MM.1S (cell line): ENCODE data around the gene CYP19A1.

Source experiments
- DNase-seq: peaks from one replicate; pipeline ENCODE4 v3.0.0-alpha.2; 2015
- H2AFZ ChIP-seq: fragments of 300-600 bp; sonication (generic); 2 replicates; pipeline ENCODE4 v1.6.0; 2016; ENCODE audit warnings: antibody characterized with exemption, low read length
- H3F3A ChIP-seq: fragments of 300-600 bp; sonication (generic); 2 replicates; pipeline ENCODE4 v1.6.1; 2016; ENCODE audit warnings: mild to moderate bottlenecking, antibody characterized with exemption, low read length, moderate library complexity, mixed read lengths; ENCODE audit not compliant: insufficient read depth
- H3K27ac ChIP-seq: fragments of 300-600 bp; sonication (generic); 2 replicates; pipeline ENCODE4 v1.5.1; 2016; ENCODE audit warnings: mild to moderate bottlenecking, low read length
- H3K27me3 ChIP-seq: fragments of 300-600 bp; sonication (generic); replicated peaks from 2 replicates; pipeline ENCODE4 v1.6.0; 2016; ENCODE audit warnings: low read length; ENCODE audit not compliant: insufficient read depth
- H3K36me3 ChIP-seq: fragments of 300-600 bp; sonication (generic); replicated peaks from 2 replicates; pipeline ENCODE4 v1.6.1; 2016; ENCODE audit warnings: mild to moderate bottlenecking, low read length, mixed read lengths; ENCODE audit not compliant: insufficient read depth
- H3K4me1 ChIP-seq: fragments of 300-600 bp; sonication (generic); 2 replicates; pipeline ENCODE4 v1.6.1; 2016; ENCODE audit warnings: low read length, mixed read lengths
- H3K4me2 ChIP-seq: fragments of 300-600 bp; sonication (generic); 2 replicates; pipeline ENCODE4 v1.6.0; 2016; ENCODE audit warnings: low read depth, low read length
- H3K4me3 ChIP-seq: fragments of 300-600 bp; sonication (generic); 2 replicates; pipeline ENCODE4 v1.5.1; 2016; ENCODE audit warnings: low read length, mixed read lengths
- H3K79me2 ChIP-seq: fragments of 300-600 bp; sonication (generic); 2 replicates; pipeline ENCODE4 v1.6.1; 2016; ENCODE audit warnings: mixed run types, low read length, mixed read lengths
- H3K9ac ChIP-seq: fragments of 300-600 bp; sonication (generic); 2 replicates; pipeline ENCODE4 v1.6.1; 2016; ENCODE audit warnings: low read length, mixed read lengths
- H3K9me2 ChIP-seq: fragments of 300-600 bp; sonication (generic); replicated peaks from 2 replicates; pipeline ENCODE4 v1.6.1; 2016; ENCODE audit warnings: mild to moderate bottlenecking, low read length, mixed read lengths; ENCODE audit not compliant: insufficient read depth
- H3K9me3 ChIP-seq: fragments of 300-600 bp; sonication (generic); replicated peaks from 2 replicates; pipeline ENCODE4 v1.6.1; 2016; ENCODE audit warnings: mild to moderate bottlenecking, low read length, mixed read lengths; ENCODE audit not compliant: insufficient read depth
- H4K20me1 ChIP-seq: fragments of 300-600 bp; sonication (generic); 2 replicates; pipeline ENCODE4 v1.6.1; 2016; ENCODE audit warnings: mild to moderate bottlenecking, low read length, moderate library complexity, mixed read lengths; ENCODE audit not compliant: insufficient read depth
- CTCF ChIP-seq: fragments of 300-600 bp; sonication (generic); IDR thresholded peaks from 2 replicates; pipeline ENCODE4 v1.5.1; 2016; ENCODE audit warnings: antibody characterized with exemption, low read length, mixed read lengths
- EZH2 ChIP-seq: fragments of 300-600 bp; sonication (generic); optimal IDR thresholded peaks from 2 replicates; pipeline ENCODE3; 2017; ENCODE audit warnings: low read depth, mild to moderate bottlenecking, antibody characterized with exemption, low read length, mixed read lengths
- EZH2phosphoT487 ChIP-seq: fragments of 300-600 bp; sonication (generic); IDR thresholded peaks from 2 replicates; pipeline ENCODE4 v1.6.1; 2018; ENCODE audit warnings: antibody characterized with exemption, low read length

The CYP19A1 gene

GRCh38 chr15:51307325-51307724 is 31.1 kb downstream of the CYP19A1 start:
- TF ChIP-seq EZH2phosphoT487 (no peak), EZH2 (no peak), CTCF (no peak)
- H2AFZ ChIP-seq, result no peak overlapping the region
- H3K9ac ChIP-seq, result no peak overlapping the region
- H3K4me2 ChIP-seq, result no peak overlapping the region
- H3K27me3 ChIP-seq, result no peaks in the 10 kb centered on the region
- no peaks in the 10 kb centered on the region for H3F3A ChIP-seq
- H3K27ac ChIP-seq, result no peak overlapping the region
- no peaks in the 10 kb centered on the region for H3K79me2 ChIP-seq
- H4K20me1 ChIP-seq, result no peaks in the 10 kb centered on the region
- peaks cover 7% of the 10 kb centered on the region; the same call in 1 of the 2 replicates for H3K4me1 ChIP-seq
- no peaks in the 10 kb centered on the region for H3K36me3 ChIP-seq
- H3K4me3 ChIP-seq, result no peak overlapping the region
- DNase-seq, result no peak
- H3K9me2 ChIP-seq, result no peaks in the 10 kb centered on the region
- H3K9me3 ChIP-seq, result no peaks in the 10 kb centered on the region

DNA sequence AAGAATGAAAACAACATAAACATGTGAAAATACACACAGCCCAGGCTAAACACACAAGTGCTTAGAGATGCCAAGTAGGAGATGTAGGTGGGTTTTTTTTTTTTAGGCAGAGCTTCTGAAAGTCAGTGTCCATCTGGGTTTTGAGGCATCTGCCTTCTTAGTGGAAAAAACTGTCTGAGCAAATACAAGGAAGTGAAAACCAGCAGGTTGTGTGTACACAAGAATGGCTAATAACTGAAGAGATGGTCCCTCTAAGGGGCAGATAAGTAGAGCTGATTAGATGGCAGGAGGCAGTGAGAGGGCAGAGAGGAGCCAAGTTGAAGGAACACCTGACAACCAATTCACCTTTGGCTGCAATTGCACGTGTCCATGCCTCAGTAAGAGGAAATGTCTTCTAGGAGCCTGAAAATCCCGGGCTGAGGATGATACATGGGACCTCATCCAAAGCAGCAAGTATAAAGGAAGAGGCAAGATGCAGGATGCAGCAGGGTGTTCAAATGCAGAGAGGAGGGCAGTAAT is 34.9 kb downstream of the CYP19A1 start:
- Histone ChIP-seq H3K9me3 (no peaks in the 10 kb centered on the region), H3K9ac (no peak overlapping the region), H3K4me2 (no peak overlapping the region), H4K20me1 (no peaks in the 10 kb centered on the region), H3K79me2 (no peaks in the 10 kb centered on the region), H3K4me1 (peaks cover 7% of the 10 kb centered on the region; the same call in 1 of the 2 replicates), H3K4me3 (no peak overlapping the region), H3K27ac (no peak overlapping the region), H3F3A (no peaks in the 10 kb centered on the region), H3K36me3 (no peaks in the 10 kb centered on the region), H3K27me3 (0 out of 2 replicates have a peak, but pooled peaks cover 2% of the 10 kb centered on the region), H3K9me2 (no peaks in the 10 kb centered on the region), H2AFZ (no peak overlapping the region)
- TF ChIP-seq EZH2phosphoT487 (no peak), EZH2 (no peak), CTCF (no peak)
- no peak for DNase-seq

GRCh38 chr15:51302480-51302879 is 35.9 kb downstream of the CYP19A1 start:
- TF ChIP-seq EZH2 (no peak), EZH2phosphoT487 (no peak), CTCF (no peak)
- no peak overlapping the region for H3K9ac ChIP-seq
- no peak overlapping the region for H3K27ac ChIP-seq
- H3K9me3 ChIP-seq, result no peaks in the 10 kb centered on the region
- H3K4me3 ChIP-seq, result no peak overlapping the region
- DNase-seq, result no peak
- no peak overlapping the region for H2AFZ ChIP-seq
- H3K4me1 ChIP-seq, result peaks cover 1% of the 10 kb centered on the region; the same call in 1 of the 2 replicates
- no peak overlapping the region for H3K4me2 ChIP-seq
- H3K79me2 ChIP-seq, result no peaks in the 10 kb centered on the region
- H4K20me1 ChIP-seq, result no peaks in the 10 kb centered on the region
- H3K36me3 ChIP-seq, result no peaks in the 10 kb centered on the region
- H3F3A ChIP-seq, result no peaks in the 10 kb centered on the region
- no peaks in the 10 kb centered on the region for H3K9me2 ChIP-seq
- 0 out of 2 replicates have a peak, but pooled peaks cover 4% of the 10 kb centered on the region for H3K27me3 ChIP-seq
